DMS79 (cell line): ENCODE results near the gene GNA12.

ENCODE experiments used
- DNase-seq: peaks from one replicate; lab custom pipeline; 2025; lab: John Stamatoyannopoulos, UW

GNA12 gene

DNA sequence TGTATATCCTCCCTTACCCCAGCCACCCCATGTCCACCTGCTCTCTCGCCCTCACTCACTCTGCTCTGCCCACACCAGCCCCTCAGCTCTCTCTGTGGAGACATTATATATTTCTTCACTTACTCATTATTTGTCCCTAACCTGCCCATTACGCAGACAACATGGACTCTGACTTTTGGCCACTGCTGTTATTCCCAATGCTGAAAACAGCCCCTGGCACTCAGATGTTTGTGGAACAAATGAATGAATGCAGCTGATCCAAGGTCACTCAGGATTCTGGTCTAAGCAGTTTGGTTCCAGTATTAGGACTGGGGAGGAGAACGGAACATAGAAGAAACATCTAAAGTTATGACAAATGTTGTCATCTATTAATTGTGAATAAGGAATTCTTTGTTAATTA lies 26.7 kb downstream of the GNA12 start:
- no peak for DNase-seq

DNA sequence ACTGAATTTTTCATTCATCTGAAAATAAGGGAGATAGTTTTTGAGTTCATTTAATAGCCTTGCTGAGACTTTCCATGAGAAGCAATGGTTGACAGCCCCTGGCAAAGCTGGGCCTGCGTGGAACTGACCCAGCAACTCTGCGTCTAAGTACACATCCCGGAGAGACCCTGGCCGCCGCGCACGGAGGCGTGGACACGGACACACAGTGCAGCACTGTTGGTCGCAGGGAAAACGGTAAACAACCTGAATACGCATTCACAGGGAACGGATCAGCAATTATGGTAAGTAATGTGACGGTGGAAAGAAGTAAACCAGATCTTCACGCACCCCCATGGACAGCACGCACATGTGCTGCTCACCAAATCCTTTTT lies 28.2 kb downstream of the GNA12 start:
- no peak for DNase-seq

DNA sequence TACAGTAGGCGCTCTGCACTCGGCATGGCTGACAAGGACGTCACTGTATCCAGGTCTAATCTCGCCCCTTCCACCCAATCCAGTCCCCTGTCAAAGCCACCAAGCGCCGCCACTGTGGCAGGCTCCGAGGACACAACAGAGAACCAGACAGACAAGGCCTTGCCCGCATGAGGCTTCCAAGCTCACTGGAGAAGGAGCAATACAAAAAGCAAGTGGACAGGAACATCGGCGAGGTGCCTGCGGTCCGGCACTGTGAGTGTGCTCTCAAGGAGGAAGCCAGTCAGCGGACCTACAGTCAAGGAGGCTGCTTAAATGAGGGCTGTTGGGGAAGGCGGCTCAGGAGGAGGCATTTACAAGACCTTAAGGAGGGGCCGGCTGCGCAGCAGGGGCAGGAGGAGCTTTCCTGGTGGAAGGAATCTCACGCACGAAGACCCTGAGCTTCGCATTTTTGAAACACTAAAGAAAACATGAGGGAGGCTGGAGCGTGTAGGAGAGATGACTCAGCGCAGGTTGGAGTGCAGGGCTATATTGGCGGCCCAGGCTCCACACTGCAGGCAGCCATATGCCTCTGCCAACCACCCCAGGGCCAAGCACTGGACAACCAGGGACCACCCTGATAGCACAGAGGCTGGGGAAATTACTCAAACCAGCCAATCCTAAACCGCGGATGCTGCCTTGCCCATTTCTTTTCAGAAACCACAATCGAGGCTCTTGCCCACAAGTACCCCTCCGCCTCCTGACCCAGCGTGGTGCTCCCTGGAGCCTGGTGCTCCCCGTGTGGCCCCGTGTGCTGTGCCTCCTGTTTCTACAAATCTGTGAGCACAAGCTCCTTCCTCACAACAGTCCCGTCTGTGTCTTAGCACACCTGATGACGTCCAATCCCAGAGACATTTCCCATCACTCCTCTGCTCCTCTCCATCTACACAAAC lies 28.9 kb downstream of the GNA12 start:
- no peak for DNase-seq

DNA sequence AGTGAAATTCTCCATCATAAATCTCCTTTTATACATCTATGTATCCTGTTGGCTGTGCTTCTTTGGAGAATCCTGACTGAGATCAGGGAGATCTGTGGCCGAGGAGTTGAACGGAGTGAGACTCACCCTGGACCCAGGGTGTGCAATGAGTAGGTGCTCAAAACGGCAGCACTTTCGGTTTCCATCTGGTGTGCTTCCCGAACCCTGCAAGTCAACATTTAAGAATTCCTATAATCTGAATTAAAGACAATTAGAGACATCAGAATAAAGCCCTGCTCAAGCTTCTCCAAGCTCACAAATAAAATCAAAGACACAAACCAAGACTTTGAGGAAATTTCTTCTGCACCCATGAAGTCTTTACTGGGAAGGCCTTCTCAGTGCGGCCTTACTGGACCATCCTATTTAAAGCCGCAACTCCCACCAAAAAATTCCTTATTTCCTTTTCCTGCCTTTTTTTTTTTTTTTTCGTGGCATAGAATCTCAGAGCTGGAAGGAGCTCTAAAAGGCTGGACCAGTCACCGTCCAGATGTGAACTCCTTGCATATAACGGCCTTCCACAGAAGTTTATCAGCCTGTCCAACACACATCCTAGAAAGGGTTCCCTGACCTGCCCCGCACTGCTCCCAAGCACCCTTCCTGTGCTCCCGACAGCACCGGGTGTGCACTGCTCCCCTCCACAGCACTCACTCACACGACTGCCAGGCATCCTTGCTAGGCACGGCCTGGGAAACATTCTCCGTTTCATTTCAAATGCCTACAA lies 29.7 kb downstream of the GNA12 start:
- DNase-seq: no peak

DNA sequence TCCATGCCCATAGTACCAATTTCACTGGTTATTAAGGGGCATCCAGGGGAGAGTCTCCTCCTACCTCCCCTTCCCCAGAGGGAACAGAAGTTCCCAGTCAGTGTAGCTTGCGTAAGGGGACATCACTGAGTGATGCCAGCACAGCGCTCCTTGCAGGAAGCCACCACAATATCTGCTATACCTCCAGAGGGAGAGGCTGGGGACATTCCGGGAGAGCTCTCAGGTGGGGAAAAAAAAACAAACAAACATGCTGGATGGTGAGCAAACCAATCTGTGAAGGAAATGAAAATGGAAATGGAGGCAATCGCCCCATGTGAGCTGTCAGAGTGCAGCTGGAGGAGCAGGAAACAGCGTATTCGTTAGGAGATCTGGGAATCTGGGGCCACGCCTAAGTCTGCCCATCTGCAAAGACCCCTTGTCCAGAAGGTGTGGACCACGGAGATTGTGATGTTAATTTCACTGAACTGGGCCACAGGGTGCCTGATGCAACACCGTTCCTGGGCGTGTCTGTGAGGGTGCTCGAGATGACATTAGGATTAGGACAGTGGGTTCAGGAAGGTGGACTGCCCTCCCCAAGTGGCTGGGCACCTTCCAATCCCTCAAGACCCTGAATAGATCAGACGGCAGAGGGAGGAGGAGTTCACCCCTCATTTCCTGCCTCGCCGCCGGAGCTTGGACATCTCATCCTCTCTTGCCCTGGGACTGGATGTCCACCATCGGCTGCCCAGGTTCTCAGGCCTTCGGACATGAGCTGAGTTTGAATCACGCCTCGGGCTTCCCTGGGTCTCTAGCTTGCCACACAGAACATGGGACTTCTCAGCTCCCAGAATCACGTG lies 30.5 kb downstream of the GNA12 start:
- DNase-seq: no peak

DNA sequence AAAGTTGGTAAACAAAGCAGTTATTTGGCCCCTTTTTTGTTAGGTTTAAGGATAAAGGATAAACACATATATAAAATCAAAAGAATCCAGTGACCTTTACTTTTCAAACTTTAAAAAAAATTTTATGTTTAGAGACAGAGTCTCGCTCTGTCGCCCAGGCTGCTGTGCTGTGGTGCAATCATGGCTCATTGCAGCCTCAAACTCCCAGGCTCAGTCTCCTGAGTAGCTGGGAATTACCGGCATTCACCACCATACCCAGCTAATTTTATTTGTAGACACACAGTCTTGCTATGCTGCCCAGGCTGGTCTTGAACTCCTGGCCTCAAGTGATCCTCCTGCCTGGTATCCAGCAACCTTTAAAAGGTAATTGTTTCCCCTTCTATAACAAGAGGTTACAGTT lies 31.3 kb downstream of the GNA12 start:
- DNase-seq: no peak

DNA sequence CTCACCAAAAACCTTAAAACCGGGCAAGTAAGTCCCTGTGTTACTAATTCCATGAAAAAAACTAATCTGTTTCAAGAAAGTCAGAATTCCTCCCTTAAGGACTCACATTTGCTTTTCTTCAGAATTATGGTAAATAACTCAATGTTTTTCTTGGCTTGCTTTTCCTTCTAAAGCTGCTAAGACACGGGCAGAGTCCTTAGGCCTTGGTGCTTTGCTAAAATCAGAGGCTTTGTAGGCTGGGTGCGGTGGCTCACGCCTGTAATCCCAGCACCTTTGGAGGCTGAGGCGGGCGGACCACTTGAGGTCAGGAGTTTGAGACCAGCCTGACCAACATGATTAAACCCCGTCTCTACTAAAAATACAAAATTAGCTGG lies 32.0 kb downstream of the GNA12 start:
- no peak for DNase-seq

DNA sequence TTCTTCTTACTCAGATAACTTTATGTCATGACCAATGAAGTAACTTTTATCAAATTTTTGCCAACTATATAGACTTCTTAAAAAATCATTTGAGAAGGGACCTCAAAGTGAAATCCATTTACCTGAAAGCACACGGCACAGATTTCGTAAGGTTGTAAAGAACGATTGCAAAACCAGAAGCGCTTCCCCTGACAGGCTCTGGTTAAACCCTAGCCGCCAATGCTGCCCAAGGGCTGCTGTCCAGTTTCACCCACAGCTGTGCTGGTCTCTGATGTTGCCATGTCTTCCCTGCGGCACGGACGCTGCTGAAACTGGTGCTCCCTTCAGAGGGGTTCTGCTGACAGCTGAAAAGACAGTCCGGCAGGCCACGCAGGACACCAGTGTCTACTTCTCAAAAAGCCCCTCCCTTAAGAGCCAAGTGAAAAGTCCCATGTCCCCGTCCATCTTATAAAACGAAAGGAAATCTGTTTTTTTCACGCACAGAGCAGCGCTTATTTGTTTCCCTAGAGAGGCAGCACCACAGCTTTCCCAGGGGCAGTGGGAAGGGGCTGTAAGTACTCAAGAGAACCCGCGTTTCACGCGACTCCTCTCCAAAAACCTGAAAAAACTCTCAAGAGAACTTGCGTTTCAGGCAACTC lies 32.5 kb downstream of the GNA12 start:
- no peak for DNase-seq

DNA sequence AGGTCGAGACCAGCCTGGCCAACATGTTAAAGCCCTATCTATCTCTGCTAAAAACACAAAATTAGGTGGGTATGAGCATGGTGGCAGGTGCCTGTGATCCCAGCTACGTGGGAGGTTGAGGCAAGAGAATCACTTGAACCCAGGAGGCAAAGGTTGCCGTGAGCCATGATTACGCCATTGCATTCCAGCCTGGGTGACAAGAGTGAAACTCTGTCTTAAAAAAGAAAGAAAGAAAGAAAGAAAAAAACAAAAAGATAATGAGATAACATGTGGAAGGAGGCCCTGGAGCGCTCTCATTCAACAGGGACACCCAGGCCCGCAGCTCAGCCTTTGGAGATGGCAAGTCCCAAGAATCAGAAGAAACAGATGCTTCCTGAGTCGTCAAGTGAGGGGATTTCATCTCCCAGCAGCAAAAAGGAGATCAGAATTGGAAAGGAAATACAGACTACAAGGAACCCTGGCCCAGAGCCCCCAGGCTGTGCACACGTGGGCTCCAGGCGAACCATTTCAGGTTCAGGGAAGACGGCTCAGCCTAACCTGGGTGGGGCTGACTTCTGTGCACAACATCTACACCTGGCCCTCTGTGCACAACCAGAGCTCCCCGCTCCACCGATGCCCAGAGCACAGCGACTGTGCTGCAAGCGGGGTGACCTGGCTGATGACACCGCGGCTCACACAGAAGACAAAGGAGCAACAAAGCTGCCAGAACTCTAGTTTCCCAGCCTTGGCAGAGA lies 33.3 kb downstream of the GNA12 start:
- no peak for DNase-seq

DNA sequence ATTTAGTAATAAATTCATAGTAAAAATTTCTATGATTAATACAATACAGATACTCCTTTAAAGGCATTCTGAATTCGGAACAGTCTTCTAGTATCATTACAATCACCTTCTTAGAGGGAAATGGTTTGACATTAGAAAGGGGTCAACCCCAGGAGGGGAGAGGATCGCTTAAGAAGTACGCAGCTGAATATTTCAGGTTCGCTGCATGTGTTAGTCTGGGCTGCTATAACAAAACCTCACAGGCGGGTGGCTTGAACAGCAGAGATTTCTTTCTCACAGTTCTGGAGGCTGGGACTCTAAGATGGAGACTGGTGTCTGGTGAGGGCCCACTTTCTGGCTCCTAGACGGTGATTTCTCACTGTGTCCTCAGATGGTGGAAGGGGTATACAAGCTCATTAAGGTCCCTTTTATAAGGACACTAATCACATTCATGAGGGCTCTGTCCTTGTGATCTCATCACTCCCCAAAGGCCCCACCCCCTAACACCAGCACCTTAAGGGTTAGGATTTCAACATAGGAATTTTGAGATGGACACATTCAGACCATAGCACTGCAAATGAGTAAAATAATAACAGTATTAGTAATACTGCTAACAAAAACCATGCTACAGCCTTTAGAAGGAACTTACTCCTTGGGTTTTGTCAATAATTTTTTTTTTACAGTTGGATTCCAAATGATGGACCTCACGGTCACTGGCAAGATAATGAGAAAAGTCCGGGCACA lies 34.0 kb downstream of the GNA12 start:
- no peak for DNase-seq

DNA sequence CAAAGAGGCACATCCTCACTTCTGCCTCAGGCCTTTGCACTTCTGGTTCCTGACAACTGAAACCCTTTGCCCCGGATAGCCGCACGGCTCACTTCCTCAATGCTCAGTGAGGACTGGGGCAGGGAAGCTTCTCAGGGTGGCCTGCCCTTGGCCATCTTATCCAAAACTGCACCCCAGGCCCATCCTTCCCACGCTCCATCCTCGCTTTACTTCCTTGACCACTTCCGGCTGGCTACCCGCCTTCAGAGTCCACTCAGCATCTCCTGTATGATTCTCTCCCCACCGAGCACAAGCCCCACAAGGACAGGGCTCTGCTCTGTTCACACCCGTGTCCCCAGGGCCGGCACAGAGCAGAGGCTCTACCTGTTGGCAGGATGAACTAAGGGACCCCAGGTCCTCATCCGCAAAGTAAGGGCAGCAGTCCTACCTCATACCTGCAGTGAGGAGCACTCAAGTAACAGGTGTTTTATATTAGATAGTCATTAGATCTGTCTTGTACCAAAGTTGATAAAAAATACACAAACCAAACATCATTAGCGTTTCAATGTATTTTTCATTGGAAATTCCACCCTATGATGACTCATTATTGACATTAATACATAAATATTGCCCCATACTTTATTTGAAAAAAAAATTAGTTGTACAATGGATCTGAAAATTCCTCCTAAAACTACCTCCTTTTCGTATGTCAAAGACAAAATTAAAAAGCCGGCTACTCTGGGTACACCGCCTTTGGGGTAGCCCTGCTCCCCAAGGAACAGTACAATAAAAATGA lies 35.0 kb downstream of the GNA12 start:
- no peak for DNase-seq

DNA sequence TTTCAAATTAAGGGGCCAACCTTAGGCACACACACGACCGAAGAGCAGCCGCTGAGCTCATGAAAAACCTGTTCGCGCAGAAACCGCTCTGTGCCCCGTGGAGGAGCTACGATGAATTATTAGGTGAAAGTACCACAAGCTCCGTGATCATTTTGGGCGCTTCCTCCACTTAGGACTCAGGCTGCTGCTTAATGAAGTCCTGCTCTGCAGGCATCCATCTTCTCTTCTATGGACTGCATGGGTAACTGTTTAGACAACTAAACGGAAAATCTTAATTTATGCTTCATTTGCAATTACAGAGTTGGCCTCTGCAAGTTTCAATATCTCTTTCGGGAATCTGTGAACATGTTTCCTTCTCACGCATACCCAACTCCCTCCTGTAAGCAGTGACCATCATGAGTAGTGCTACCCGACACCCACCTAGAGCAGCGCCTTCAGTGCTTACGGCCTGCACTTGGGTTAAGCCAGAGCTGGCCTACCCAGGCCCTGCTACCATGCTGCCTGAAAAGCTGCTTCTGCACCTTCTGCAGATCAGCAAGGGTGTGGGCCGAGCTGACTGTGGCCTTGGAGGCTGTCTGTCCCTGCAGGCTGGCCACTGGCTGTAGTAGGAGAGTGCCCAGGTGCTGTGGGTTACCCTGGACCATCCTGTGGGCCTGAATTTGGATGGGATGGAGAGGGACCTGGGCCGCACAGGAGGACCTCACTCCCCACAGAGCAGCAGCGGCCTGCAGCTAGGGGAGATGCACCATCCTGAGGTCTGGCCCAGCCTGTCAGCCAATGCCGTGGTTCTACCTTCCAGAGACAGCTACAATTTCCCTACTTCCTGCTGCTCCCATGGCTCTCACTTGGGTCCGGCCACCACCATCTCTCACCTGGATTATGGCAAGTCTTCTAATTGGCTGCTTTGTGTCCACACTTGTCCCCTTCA lies 36.0 kb downstream of the GNA12 start:
- DNase-seq: peak; percentile 51

DNA sequence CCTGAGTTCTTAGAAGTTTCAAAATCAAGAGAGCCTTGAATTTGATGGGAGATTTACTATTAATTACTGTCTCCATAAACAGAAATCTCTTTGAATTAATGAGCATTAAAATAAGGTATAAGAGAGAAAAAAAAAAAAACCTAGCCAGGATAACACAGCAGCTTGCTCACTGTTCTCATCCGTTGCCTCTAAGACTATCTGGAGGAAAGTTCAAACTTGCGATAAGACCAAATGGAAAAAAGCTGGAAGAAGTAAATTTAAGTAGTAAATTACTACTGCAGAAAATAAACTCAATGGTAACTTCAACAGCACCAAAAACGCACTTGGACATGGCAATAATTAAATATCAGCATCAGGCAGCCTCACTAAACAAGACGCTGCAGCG lies 36.7 kb downstream of the GNA12 start:
- no peak for DNase-seq

DNA sequence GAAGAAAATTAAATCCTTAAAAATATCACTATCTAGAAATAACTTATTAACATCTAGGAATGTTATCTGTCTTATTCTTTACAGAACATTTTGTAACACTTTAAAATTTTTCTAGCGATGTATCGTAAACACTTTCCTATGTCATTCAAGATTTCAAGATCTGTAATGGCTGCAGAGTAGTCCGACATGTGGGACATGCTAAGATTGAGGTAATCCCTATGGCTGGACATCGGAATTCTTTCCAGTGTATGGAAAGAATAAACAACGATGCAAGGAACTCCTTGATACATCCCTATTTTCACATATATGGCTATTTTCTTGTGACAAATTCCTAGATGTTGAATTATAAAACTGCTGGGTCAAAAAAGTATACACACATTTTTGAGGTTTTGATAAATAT lies 37.5 kb downstream of the GNA12 start:
- DNase-seq: no peak

DNA sequence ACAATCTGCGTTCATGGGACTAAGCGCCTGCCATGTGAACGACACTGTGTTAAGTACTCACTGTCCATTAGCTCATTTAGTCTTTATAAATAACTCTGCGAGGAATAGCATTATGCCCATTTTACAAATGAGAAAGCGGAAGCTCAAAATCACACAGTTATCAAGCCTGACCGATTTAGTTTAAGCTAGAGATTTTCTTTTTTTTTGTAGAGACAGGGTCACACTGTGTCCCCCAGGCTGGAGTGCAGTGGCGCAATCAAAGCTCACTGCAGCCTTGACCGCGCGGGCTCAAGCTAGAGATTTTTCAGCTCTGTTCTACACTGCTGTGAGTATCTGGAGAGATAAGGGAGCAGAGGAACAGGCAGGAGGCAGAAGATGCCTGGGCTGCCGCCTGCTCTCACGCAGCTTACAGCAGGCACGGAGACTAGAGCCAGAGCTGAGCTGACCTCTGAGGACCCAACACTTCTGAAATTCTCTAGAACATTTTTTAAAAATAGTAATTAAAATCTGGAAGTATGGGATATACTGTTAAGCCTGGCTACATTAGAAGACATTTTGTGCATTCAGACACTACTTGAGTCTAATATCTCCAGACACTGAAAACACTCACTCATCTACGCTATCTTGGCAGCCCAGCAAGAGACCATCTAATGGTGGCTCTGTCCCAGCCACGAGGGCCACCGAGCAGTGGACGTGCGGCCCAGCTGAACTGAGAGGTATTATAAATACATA lies 38.7 kb downstream of the GNA12 start:
- no peak for DNase-seq

DNA sequence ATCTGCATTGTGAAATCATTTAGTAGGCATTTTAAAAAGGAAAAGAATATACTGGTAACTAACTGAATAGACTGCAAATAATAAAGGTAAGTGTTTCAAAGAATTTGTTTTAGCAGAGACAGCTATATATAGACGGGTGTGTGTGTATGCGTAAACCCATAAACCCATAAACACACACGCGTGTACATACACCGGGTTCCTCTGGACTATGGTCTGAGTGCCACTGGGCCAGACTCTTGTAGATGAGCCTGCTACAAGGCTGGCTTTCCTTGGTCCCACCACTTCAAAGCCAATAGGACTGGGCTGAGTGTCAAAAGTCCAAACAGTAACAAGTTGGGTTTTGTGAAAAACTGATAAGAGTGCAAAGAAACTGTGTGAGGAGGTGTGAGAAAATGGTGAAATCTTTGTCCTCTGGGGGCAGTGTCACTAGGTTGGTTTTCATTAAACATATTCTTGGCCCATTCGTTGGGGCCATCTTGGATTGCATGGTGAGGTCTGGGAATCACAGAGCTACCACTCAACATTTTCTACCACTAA lies 39.8 kb downstream of the GNA12 start:
- DNase-seq: no peak

DNA sequence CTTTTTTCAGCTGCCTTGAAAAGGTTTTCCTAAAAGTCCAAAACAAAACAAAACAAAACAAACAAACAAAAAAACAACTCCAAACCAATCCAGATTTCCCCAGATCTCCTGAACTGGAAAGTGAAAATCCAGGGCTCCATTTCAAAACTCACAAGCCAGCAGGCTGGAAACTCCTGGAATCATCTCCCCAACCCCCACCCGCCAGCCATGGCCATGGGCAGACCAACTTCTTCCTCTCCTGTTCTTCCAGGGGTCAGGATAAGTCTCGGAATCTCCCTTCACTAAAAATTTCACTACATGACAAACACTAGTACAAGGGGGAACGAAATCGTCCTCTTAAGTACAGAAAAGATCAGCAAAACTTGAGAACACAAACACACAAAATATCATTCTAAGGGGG lies 40.4 kb downstream of the GNA12 start:
- no peak for DNase-seq

DNA sequence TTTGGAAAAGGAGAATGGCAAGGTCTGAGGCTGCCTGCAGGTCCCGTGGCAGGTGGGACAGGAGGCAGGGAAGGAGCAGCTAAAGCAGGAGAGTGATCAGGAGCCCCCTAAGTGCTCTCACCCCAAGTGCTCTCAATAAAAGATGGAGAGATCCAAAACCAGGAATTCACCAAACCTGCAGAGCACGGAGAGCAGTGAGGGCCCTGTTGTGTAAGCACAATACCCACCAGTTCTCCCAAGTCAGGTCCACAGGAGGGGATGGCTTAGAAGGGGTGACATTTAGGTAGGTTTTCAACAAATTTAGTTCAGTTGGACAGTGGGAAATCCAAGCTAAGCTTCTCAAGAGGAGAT lies 40.8 kb downstream of the GNA12 start:
- peak; percentile 72 for DNase-seq
